Measurements from ENCODE around the gene KDSR. TPM values are rescaled to one million over a fixed set of nuclear protein-coding genes. Genes with fewer than 3 reads are reported as not detected.

Gene KDSR
- 10 to 100 TPM; 48.1 to 50.1 TPM for total RNA-seq

- Mint-ChIP-seq H3K27ac (peak within 1 kb of the TSS; percentile 87), H3K36me3 (peaks cover 25% of the 10 kb centered on the region), H3K27me3 (no peaks in the 10 kb centered on the region), H3K4me1 (peaks cover 25% of the 10 kb centered on the region), H3K9me3 (peaks cover 10% of the 10 kb centered on the region), H3K4me3 (peak within 1 kb of the TSS; percentile 95)
- DNase-seq (peak; percentile 92), ATAC-seq (ENCODE audit: low read depth) (peak; percentile 82)
- POLR2A ChIA-PET = interaction anchor here (0.9 to 1.3 kb wide), 3 partner anchors 11 to 55 kb away, joined by 4 to 13 read pairs (median 4); partner anchors contain the start of gene VPS4B
Observed at GRCh38 chr18:63367053-63367953, at the start of gene KDSR. Gene KDSR (minus strand): TSS chr18:63367206. CDS start chr18:63367118, 88 bp downstream.

GRCh38 chr18:63412953-63413352 is 45.9 kb upstream of the KDSR start:
- ATAC-seq (ENCODE audit: low read depth) (no peak), DNase-seq (no peak)
- POLR2A ChIA-PET = no interaction called here
- peaks cover 27% of the 10 kb centered on the region for H3K36me3 Mint-ChIP-seq
- H3K4me3 Mint-ChIP-seq = no peak overlapping the region
- no peaks in the 10 kb centered on the region for H3K27me3 Mint-ChIP-seq
- no peaks in the 10 kb centered on the region for H3K9me3 Mint-ChIP-seq
- no peak overlapping the region for H3K27ac Mint-ChIP-seq
- H3K4me1 Mint-ChIP-seq = peaks cover 31% of the 10 kb centered on the region

GRCh38 chr18:63410792-63411191 is 43.8 kb upstream of the KDSR start:
- Mint-ChIP-seq H3K4me1 (peaks cover 39% of the 10 kb centered on the region), H3K9me3 (no peaks in the 10 kb centered on the region), H3K4me3 (no peak overlapping the region), H3K36me3 (peaks cover 41% of the 10 kb centered on the region), H3K27me3 (no peaks in the 10 kb centered on the region), H3K27ac (no peak overlapping the region)
- POLR2A ChIA-PET = interaction anchor here (0.9 to 1.4 kb wide), 2 partner anchors 11 to 43 kb away, joined by 4 to 12 read pairs; partner anchors contain the start of genes KDSR and VPS4B
- ATAC-seq (ENCODE audit: low read depth) = peak; percentile 28
- no peak for DNase-seq

- POLR2A ChIA-PET = interaction anchor here (1.2 to 1.4 kb wide), 2 partner anchors 13 to 44 kb away, joined by 3 to 4 read pairs; partner anchors contain the start of gene VPS4B
- peak; percentile 73 for ATAC-seq (ENCODE audit: low read depth)
- no peaks in the 10 kb centered on the region for H3K27me3 Mint-ChIP-seq
- H3K9me3 Mint-ChIP-seq = no peaks in the 10 kb centered on the region
- H3K4me1 Mint-ChIP-seq = peaks cover 37% of the 10 kb centered on the region
- peak overlapping the region; percentile 56 for H3K27ac Mint-ChIP-seq
- H3K4me3 Mint-ChIP-seq = peak overlapping the region; percentile 7
- no peak for DNase-seq
- peaks cover 31% of the 10 kb centered on the region for H3K36me3 Mint-ChIP-seq
Observed at GRCh38 chr18:63409301-63409700, 42.3 kb upstream of the KDSR start.

GRCh38 chr18:63407734-63408133 is 40.7 kb upstream of the KDSR start:
- POLR2A ChIA-PET = interaction anchor here (0.6 kb wide), 1 partner anchor 14 kb away, joined by 3 read pairs; the partner anchor contains the start of gene VPS4B
- Mint-ChIP-seq H3K4me1 (peaks cover 32% of the 10 kb centered on the region), H3K4me3 (no peak overlapping the region), H3K27ac (peak overlapping the region; percentile 7), H3K27me3 (no peaks in the 10 kb centered on the region), H3K9me3 (no peaks in the 10 kb centered on the region), H3K36me3 (peaks cover 32% of the 10 kb centered on the region)
- ATAC-seq (ENCODE audit: low read depth) (no peak), DNase-seq (no peak)

GRCh38 chr18:63405986-63406385 is 39.0 kb upstream of the KDSR start:
- H3K36me3 Mint-ChIP-seq = peaks cover 32% of the 10 kb centered on the region
- H3K4me3 Mint-ChIP-seq = no peak overlapping the region
- ATAC-seq (ENCODE audit: low read depth) (no peak), DNase-seq (no peak)
- no peak overlapping the region for H3K27ac Mint-ChIP-seq
- H3K27me3 Mint-ChIP-seq = no peaks in the 10 kb centered on the region
- peaks cover 29% of the 10 kb centered on the region for H3K4me1 Mint-ChIP-seq
- POLR2A ChIA-PET = no interaction called here
- no peaks in the 10 kb centered on the region for H3K9me3 Mint-ChIP-seq

GRCh38 chr18:63402246-63403162 is 35.5 kb upstream of the KDSR start:
- Mint-ChIP-seq H3K4me3 (no peak overlapping the region), H3K36me3 (peaks cover 39% of the 10 kb centered on the region), H3K27ac (no peak overlapping the region), H3K4me1 (peaks cover 14% of the 10 kb centered on the region), H3K9me3 (no peaks in the 10 kb centered on the region), H3K27me3 (no peaks in the 10 kb centered on the region)
- DNase-seq (no peak), ATAC-seq (ENCODE audit: low read depth) (no peak)
- POLR2A ChIA-PET = no interaction called here

GRCh38 chr18:63399300-63399699 is 32.3 kb upstream of the KDSR start:
- DNase-seq (no peak), ATAC-seq (ENCODE audit: low read depth) (no peak)
- Mint-ChIP-seq H3K27ac (no peak overlapping the region), H3K4me3 (no peak overlapping the region), H3K4me1 (peaks cover 10% of the 10 kb centered on the region), H3K27me3 (no peaks in the 10 kb centered on the region), H3K9me3 (no peaks in the 10 kb centered on the region), H3K36me3 (peaks cover 32% of the 10 kb centered on the region)
- POLR2A ChIA-PET = no interaction called here

- no peak overlapping the region for H3K27ac Mint-ChIP-seq
- H3K4me1 Mint-ChIP-seq = peaks cover 8% of the 10 kb centered on the region
- POLR2A ChIA-PET = no interaction called here
- no peaks in the 10 kb centered on the region for H3K27me3 Mint-ChIP-seq
- no peaks in the 10 kb centered on the region for H3K9me3 Mint-ChIP-seq
- DNase-seq (no peak), ATAC-seq (ENCODE audit: low read depth) (no peak)
- H3K36me3 Mint-ChIP-seq = peaks cover 21% of the 10 kb centered on the region
- no peak overlapping the region for H3K4me3 Mint-ChIP-seq
Observed at GRCh38 chr18:63397349-63397748, 30.3 kb upstream of the KDSR start.

- DNase-seq = no peak
- Mint-ChIP-seq H3K4me1 (peaks cover 6% of the 10 kb centered on the region), H3K27me3 (no peaks in the 10 kb centered on the region), H3K27ac (no peak overlapping the region), H3K4me3 (no peak overlapping the region), H3K36me3 (peaks cover 23% of the 10 kb centered on the region), H3K9me3 (no peaks in the 10 kb centered on the region)
- POLR2A ChIA-PET = interaction anchor here (0.7 kb wide), 1 partner anchor 14 kb away, joined by 3 read pairs; no protein-coding TSS in a partner anchor
- ATAC-seq (ENCODE audit: low read depth) = no peak
Observed at GRCh38 chr18:63395503-63395902, 28.5 kb upstream of the KDSR start.

GRCh38 chr18:63394954-63395353 is 27.9 kb upstream of the KDSR start:
- peaks cover 19% of the 10 kb centered on the region for H3K36me3 Mint-ChIP-seq
- no peak overlapping the region for H3K27ac Mint-ChIP-seq
- H3K9me3 Mint-ChIP-seq = no peaks in the 10 kb centered on the region
- no peak overlapping the region for H3K4me3 Mint-ChIP-seq
- H3K27me3 Mint-ChIP-seq = no peaks in the 10 kb centered on the region
- peaks cover 2% of the 10 kb centered on the region for H3K4me1 Mint-ChIP-seq
- DNase-seq (no peak), ATAC-seq (ENCODE audit: low read depth) (no peak)
- POLR2A ChIA-PET = no interaction called here

- no peaks in the 10 kb centered on the region for H3K4me1 Mint-ChIP-seq
- H3K36me3 Mint-ChIP-seq = peaks cover 22% of the 10 kb centered on the region
- no peaks in the 10 kb centered on the region for H3K9me3 Mint-ChIP-seq
- H3K27ac Mint-ChIP-seq = no peak overlapping the region
- H3K27me3 Mint-ChIP-seq = no peaks in the 10 kb centered on the region
- POLR2A ChIA-PET = no interaction called here
- no peak for ATAC-seq (ENCODE audit: low read depth)
- H3K4me3 Mint-ChIP-seq = no peak overlapping the region
- no peak for DNase-seq
Observed at GRCh38 chr18:63387861-63388260, 20.9 kb upstream of the KDSR start.

- ATAC-seq (ENCODE audit: low read depth) (no peak), DNase-seq (no peak)
- Mint-ChIP-seq H3K36me3 (peaks cover 14% of the 10 kb centered on the region), H3K27ac (no peak overlapping the region), H3K27me3 (no peaks in the 10 kb centered on the region), H3K4me1 (peaks cover 9% of the 10 kb centered on the region), H3K9me3 (peaks cover 2% of the 10 kb centered on the region), H3K4me3 (no peak overlapping the region)
- POLR2A ChIA-PET = interaction anchor here (0.5 kb wide), 1 partner anchor 28 kb away, joined by 3 read pairs; no protein-coding TSS in a partner anchor
Observed at GRCh38 chr18:63382843-63383242, 15.8 kb upstream of the KDSR start.

Data from activated naive CD8-positive, alpha-beta T cell treated with anti-CD3 and anti-CD28 coated beads, Interleukin-2, amount 10 ng/mL, durations not matched to agents 7 days and 5 days (primary cell).